COR-L47 (cell line): ENCODE results near the gene CLN6.
"Not testable (repeated sequence)": the region's sequence is repeated elsewhere in the genome, so short reads cannot be mapped to it uniquely, and the experiment has no call there.

Experiments used
- DNase-seq: peaks from one replicate; lab custom pipeline; 2025; lab: John Stamatoyannopoulos, UW

The CLN6 gene

DNA sequence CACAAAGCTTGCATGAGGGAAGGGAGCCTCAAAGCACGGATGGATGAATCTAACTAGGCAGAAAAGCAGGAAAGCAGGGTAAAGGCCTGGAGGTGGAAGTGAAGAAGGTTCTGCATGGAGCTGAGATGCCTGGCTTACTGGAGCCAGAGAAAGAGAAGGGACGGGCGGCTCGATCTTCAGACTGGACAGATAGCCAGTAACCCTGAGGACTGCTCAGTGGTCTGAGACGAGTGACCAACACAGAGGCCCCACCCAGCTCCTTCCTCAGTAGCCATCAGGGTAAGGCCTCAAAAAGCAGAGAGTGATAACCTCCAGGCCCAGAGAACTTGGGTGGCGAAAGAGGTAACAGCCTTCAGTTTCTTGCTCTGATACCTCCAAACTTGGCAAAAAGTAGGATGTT is 6.4 kb downstream of the CLN6 start:
- DNase-seq = no peak

DNA sequence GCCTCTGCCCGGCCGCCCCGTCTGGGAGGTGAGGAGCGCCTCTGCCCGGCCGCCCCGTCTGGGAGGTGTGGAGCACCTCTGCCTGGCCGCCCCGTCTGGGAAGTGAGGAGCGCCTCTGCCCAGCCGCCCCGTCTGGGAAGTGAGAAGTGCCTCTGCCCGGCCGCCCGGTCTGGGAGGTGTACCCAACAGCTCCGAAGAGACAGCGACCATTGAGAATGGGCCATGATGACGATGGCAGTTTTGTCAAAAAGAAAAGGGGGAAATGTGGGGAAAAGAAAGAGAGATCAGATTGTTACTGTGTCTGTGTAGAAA is 7.1 kb downstream of the CLN6 start:
- DNase-seq = not testable (repeated sequence)

DNA sequence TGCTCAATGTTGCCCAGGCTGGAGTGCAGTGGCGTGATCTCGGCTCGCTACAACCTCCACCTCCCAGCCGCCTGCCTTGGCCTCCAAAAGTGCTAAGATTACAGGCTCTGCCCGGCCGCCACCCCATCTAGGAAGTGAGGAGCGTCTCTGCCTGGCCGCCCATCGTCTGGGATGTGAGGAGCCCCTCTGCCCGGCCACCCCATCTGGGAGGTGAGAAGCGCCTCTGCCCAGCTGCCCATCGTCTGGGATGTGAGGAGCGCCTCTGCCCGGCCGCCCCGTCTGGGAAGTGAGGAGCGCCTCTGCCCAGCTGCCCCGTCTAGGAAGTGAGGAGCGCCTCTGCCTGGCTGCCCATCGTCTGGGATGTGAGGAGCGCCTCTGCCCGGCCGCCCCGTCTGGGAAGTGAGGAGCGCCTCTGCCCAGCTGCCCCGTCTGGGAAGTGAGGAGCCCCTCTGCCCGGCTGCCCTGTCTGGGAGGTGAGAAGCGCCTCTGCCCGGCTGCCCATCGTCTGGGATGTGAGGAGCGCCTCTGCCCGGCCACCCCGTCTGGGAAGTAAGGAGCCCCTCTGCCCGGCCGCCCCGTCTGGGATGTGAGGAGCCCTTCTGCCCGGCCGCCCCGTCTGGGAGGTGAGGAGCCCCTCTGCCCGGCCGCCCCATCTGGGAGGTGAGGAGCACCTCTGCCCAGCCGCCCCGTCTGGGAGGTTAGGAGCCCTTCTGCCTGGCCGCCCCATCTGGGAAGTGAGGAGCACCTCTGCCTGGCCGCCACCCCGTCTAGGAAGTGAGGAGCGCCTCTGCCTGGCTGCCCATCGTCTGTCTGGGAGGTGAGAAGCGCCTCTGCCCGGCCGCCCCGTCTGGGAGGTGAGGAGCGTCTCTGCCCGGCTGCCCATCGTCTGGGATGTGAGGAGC is 7.7 kb downstream of the CLN6 start:
- not testable (repeated sequence) for DNase-seq

DNA sequence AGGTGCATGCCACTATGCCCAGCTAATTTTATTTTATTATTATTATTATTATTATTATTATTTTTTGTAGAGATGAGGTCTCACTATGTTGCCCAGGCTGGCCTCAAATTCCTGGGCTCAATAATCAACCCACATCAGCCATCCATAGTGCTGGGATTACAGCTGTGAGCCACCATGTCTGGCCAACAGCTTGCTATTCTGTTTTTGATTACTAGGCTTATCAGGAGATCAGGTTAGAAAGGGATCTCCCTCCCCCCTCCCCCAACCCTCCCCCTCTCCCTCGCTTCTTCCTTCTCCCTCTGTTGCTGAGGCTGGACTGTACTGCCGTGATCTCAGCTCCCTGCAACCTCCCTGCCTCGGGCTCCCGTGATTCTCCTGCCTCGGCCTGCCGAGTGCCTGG is 8.6 kb downstream of the CLN6 start:
- no peak for DNase-seq

DNA sequence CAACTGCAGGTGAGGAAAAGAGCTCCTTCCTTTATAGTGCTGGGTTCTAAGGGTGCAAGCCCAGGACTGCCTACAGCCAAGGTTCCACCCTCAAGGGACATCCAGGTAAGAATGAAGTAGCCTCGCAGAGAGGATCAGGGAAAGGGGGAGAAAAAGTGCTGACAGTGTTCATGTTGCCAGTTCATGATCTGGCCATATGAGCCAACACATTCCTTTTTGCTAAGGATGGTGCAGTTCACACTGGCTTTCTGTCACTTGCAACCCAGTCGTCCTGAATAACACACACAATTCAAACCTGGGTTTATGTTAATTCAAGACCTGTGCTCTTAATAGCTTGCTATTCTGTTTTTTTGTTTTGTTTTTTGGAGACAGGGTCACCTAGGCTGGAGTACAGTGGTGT is 9.0 kb downstream of the CLN6 start:
- DNase-seq = no peak

DNA sequence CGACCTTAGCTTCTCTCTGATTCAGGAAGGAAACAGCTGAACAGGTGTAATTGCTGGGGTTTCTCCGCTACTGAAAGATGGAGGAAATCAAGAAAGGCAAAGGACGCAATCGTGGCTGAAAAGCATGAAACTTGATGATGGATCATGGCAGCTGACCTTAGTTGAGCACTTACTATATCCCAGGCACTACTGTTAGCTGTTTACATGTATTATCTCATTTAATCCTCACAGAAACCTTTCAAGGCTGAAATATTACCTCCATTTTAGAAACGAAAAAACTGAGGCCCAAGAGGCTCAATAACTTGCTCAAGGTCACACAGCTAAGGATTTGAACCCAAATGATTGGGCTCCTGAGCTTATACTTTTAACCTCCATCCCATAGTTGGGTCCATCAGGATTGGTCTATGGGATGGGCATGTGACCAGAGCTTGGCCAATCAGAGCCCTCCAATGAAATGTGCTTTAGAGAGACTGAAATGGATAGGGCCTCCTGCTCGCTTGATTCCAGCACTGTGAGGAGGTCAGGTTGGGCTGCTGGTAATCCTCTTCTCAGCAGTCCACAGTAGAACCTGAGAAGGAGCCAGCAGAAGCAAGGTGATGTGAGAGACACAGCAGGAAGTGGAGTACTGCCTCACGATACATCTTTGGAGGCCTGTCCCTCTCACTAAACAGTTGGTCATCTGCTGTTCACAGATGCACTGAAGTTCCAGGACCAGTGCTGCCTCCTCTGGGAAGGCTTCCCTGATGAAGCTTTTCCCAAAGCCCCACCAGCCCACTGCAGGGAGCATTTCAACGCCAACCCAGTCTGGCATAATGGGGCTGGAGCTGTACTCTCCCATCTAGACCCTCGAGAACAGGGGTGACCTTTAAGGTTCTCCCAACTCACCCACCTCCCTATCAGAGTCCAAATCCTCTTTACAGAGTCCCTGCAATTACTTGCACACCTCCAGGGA is 10.4 kb downstream of the CLN6 start:
- no peak for DNase-seq

DNA sequence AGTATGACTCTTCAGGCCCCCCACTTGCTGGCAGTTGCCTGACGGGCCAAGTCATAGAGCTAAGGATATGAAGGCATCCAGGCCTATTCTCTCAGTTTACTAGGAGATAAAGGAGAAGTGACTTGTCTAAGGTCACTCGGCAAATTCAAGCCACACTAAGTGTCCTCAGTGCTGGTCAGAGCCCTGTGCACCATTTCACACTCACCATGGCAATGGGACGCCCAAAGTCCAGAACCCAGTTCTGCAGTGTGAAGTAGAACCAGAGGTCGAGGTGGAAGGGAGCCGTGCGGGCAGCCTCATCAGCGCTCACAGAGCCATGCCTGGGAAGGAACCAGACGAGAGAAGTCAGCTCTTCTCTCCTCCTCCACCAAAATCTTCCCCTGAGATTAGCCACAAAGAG is 11.2 kb downstream of the CLN6 start:
- DNase-seq = no peak

DNA sequence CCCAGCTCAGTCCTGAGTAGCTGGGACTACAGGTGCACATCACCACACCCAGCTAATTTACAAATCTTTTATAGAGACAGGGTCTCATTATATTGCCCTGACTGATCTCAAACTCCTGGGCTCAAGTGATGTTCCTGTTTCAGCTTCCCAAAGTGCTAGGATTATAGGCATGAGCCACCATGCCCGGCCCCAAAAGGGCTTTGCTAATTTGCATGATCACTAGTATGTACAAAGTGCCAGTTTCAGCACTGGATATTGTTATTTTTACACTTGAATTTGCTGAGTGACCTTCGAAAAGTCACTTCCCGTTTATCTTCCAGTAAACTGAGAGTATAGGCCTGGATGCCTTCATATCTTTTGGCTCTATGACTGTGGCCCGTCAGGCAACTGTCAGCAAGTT is 12.2 kb downstream of the CLN6 start:
- DNase-seq = no peak

DNA sequence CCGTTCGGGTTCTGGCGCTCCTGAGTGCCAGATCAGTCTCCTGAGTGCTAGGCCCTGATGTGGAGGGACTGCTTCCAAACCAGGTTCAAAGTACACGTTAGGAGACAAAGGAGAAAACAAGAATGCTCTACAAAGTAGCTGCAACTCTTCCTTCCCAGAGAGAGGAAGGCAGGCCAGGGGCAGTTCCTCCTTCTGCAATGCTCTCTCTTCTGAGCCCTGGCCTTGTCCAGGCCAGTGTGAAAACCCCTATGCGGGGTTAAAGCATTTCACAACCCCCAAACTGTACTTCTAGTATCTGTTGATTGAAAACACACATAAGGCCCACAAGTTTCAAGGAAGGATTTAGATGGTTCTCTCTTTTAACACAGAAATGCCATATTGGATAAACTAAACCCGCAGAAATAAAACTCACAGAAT is 14.7 kb downstream of the CLN6 start:
- no peak for DNase-seq

DNA sequence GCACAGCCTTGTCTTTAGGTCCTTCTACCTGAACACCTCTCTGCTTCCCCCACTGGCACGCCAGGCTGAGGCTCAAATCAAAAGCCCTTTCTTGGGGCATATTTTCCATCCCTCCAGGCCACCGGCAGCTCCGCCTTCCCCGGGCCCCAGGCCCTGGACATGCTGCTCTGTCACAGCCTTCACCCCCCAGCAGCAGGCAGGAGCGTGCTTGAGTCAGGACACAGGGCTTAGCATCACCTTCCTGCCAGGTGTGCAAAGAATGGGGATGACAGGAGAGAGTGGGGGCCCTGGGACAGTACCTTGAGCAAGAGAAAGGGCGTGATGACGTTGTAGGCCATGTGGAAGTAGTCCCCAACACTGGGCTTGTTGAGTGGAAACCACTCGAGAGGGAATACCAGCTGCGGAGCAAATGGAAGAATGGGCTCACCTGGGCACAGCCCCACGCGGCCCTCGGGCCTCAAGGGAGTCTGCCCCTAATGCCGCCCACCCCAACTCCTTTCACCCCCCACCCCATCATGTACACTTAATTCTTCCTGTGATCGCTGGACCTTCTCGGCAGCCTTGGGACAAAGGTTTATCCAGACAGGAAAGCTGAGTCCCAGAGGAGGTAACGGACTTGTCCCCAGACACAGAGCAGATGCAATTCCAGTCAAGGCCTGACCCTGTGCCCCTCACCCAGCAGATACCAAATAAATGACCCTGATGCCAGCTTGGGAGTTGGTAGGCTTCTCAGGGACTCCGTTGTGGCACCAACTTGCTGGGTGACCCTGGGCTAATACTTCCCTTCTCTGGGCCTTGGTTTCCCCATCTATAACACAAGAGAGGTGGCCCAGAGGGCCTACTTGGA is 15.3 kb downstream of the CLN6 start:
- DNase-seq = no peak

DNA sequence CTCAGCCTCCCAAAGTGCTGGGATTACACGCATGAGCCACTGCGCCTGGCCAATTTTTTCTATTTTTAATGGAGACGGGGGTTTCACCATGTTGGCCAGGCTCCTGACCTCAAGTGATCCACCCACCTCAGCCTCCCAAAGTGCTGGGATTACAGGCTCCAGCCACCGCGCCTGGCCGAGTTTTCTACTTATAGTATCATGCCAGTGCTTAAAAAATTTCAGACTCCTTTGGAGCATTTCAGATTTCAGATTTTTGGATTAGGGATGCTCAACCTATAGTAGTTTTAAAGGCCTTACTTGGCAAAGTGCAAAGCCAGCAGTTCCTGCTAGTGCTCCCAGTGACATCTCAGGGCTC is 16.1 kb downstream of the CLN6 start:
- not testable (repeated sequence) for DNase-seq

DNA sequence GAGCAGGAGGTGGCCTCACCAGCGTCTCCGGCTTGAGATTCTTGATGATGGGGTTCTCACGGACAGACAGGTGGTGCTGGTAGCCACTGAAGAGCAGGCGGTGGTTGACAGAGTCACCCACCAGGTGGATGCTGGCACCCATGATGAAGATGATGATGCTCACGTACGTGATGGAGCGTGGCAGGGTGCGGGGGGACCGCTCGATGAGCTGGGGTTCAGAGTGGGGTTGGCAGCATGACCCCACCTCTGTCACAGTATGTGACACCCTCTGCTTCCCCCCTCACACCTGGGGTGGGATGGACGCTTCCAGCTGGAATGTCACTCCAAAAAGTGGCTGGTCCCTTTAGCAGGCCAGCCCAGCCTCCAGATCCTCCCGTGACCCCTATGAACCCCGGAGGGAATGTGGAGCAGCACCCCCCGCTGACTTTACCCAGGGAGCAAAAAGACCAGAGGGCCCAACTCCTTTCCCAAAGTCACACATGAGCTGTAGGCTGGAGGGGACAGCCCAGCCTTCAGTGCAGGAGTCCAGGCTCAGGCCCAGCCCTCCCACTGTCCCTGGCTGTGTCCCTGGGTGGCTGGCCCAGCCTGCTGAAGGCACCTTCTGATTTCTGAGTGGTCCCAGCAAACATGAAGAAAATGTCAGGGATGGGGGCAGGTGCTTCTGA is 17.7 kb downstream of the CLN6 start:
- DNase-seq = no peak

DNA sequence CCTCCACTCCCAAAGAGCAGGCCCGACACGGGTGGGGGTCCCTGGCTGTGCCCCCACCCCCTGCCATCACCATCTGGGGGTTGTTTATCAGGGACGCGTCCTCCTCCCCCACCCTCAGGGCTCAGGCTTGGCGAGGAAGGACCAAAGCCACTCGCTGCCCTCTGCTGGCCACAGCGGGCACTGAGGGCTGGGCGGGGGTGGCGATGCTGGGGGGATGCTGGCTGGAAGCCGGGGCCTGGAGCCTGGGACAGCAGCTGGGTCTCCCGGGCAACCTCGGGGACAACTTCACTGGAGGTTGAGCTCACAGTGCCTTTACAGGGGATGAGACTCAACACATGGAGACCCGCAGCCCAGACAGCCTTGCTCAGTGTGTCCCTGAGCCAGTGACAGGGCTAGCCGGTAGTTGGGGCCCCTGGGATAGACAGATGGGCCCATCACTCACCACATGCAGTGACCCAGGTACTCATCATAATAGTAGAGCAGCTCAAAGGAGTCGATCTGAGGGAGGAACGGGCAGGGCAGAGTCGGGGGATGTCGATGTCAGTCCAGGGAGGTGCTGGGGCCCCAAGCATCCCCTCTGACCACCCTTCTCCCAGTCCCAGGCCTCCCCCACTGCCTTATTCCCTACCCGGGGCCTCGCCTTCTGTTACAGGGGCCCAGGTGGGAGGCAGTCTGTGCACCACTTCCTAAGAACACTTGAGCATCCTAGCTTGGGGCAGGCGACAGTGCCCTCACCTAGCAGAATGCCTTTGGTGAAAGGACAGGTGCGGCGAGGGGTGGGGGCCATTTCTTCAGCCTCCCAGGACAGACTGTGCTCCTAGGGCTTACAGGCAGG is 18.5 kb downstream of the CLN6 start:
- peak; percentile 40 for DNase-seq

DNA sequence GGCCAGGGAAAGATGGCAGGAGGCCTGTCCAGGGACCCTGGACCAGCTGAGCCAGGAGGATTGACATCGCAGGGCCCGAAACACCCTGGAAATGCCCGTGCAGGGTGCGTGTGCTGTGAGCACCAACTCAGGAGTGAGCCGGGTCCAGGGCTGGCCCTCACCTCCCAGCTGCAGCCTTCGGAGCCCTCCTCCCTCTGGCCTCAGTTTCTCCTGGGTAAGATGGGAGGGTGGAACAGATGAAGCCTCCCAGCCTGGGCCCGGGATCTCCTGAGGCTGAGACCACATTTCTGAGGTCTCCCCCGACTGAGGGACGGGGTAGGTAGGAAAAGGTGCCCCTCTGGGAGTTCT is 19.1 kb downstream of the CLN6 start:
- DNase-seq = no peak

DNA sequence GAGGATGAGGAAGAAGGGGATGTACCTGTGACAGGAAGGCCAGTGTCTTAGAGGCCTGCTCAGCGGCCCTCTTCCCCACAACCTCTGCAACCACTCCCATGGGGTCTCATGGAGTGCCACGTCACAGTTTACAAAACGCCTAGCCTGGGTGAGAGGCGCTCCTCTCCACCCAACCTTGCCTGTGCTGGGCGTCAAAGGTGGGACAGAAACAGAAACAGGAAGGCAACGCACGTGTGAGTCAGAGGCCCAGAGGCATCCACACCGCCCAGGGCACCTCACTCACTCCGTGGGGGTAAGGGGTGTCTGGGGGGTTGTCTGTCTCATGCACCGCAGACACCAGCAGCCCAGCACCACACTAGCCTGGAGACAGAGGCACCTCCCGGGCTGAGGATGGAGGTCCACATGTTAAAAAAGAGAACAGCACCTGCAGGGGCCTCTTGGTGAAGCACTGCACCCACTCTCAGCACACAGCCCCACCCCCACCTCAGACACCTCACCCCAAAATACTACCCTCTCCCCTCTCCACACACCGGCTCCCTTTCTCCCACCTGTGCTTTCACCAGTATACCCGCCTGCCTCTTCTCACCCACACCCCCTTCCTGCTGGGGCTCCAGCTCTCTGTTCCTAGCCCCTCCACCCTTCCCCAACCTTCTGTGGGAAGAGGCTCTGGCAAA is 19.7 kb downstream of the CLN6 start:
- no peak for DNase-seq

DNA sequence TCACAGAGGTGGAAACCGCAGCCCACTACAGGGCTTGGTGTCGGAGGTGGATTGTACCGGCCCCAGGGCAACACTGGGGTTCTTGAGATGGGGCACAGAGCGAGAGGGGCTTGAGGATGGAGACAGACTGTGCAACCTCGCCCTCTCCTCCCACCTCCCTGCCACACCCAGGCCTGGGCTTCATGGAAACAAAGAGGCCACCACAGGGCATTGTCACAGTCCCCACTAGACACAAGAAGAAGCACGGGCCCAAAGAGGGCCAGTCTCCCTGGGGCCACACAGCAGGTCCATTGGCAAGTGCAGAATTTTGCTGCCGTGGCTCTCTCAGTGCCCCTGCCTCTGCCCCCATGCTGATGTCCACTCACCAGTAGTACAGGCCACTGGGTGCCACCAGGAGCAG is 20.3 kb downstream of the CLN6 start:
- no peak for DNase-seq

DNA sequence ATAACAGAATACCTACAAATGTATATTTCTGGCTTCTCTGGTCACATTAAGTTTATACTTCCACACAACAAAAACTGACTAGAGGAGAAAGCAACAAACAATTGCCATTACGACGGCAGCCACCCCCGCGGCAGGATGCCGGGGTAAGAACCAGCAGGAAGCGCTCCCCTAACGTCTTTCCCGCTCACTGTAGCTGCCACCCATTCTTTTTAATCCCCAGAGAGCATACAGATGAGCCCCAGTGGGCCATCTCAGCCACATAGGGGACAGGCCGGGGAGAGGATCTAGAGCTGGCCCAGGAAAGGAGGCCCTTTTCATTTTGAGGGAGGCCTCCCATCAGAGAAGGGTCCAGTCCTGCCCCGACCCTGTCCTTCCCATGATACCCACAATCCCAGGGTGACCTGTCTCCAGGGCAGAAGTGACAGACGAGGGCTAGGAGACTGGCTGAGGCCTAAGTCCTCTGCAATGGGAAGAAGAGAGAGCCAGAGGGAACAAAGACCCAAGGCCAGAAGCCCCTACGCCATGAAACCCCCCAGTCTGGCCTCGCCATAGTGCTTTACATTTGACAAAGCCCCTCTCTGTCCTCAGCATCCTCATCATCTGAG is 20.8 kb downstream of the CLN6 start:
- no peak for DNase-seq

DNA sequence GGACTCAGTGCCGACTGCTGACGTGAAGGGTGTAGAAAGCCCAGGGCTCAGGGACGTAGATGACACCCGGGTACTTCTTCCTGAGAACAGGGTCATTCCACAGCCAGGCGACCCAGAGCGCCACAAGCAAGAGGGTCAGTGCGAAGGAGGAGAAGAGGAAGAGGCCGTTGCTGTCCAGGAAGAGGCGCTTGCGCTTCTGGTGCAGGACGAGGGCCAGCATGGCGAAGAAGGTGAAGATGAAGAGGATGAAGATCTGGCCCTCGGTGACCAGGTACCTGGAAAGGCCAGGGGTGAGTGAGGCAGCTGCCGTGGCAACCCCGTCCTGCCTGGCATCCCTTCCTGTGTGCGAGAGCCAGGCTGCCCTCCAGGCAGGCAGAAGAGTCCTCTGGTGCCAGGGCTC is 21.4 kb downstream of the CLN6 start:
- DNase-seq = no peak

DNA sequence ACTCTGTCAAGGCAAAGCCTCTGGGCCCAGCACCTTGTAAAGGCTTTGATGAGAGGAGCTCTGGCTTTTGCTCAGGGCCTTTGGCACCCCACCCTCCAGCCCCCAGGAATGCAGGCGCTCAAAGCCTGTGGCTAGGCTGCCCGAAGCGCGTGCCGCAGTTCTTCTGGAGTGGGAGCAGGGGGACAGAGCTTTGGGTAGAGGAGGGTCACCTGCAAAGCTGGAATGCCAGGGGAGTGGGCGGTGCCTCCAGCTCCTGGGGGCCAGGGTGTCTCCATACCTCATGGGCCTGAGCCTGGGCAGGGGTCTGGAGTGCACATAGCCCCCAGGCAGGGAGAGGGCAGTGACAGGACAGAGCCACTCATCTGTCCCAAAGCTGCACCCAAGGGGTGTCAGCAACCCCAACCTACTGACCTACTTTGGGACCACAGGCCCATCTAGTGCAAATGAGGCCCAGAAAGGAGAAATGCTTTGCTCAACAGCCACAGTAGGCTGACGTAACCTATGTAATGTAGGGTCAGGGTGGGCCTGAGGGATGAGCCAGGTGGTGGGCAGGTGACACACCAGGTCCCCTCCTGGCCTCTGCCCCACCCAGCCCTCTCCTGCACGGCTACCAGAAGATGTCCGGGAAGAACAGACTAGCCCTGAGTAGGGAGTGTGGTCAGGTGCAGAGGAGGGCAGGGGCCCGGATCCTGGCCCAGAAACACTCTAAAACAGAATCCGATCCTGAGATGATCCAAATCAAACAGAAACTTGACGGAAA is 22.2 kb downstream of the CLN6 start:
- no peak for DNase-seq
